Sciatic nerve (tissue), 2 donors: ENCODE results near the gene APOBEC3G. TPM values are rescaled to one million over a fixed set of nuclear protein-coding genes. Genes with fewer than 3 reads are reported as not detected.

ENCODE experiments used
- ATAC-seq: fragments of 200-7000 bp; cut with Tn5 transposase; one replicate; pipeline ENCODE4 v1.9.1; 2020; ENCODE audit warnings: mild to moderate bottlenecking, moderate library complexity
- DNase-seq: peaks from one replicate; pipeline ENCODE4 v3.0.0-alpha.2; 2020; ENCODE audit warnings: low spot score
- intact Hi-C: fragments of 100-400 bp; cut with DNase I; formaldehyde crosslinking; loops from one replicate; pipeline ENCODE4 v1.14.2; 2022
- total RNA-seq: library from RNA; stranded (reverse); fragmentation: NEBNext Ultra II Directional; extraction: Animal tissue kit (Norgen Biotek cat#: 25700); gene quantifications from one replicate; pipeline ENCODE4 v1.2.1, GENCODE V29; 2021
- donor health status: DM: no; HTN: no; CAD: no.
- donor health status: DM: no; HTN: no; CAD: no.

APOBEC3G gene
- total RNA-seq, 1 donor from 2014 or later: 8.9 TPM

- DNase-seq (peak; percentile 59), ATAC-seq (no peak)
- intact Hi-C loops: loop anchor here (5.0 kb wide), 1 partner anchor 267 kb away; no protein-coding TSS in a partner anchor
Measured at GRCh38 chr22:39133871-39134270, 56.8 kb downstream of the APOBEC3G start.

GRCh38 chr22:39134366-39135091, 57.5 kb downstream of the APOBEC3G start:
- intact Hi-C loops: loop anchor here (5.0 kb wide), 1 partner anchor 267 kb away; no protein-coding TSS in a partner anchor
- DNase-seq: peak; percentile 55
- ATAC-seq: no peak

GRCh38 chr22:39135092-39135896, 58.2 kb downstream of the APOBEC3G start:
- intact Hi-C loops: no loop called here
- ATAC-seq (no peak), DNase-seq (peak; percentile 61)

GRCh38 chr22:39136317-39136716, 59.2 kb downstream of the APOBEC3G start:
- intact Hi-C loops: no loop called here
- DNase-seq (peak; percentile 59), ATAC-seq (no peak)

Other genes starting within 250 kb of the APOBEC3G start
- 6.9 TPM for gene NPTXR, start 233.2 kb upstream of the APOBEC3G start, total RNA-seq
- 83.5 TPM for gene CBX6, start 205.1 kb upstream of the APOBEC3G start, total RNA-seq
- gene APOBEC3A, start 119.7 kb upstream of the APOBEC3G start, total RNA-seq: 9.3 TPM
- gene APOBEC3B, start 94.9 kb upstream of the APOBEC3G start, total RNA-seq: 2.2 TPM
- gene APOBEC3C, start 63.0 kb upstream of the APOBEC3G start, total RNA-seq: 25.1 TPM
- 3.9 TPM for gene APOBEC3D, start 56.1 kb upstream of the APOBEC3G start, total RNA-seq
- 12.3 TPM for gene APOBEC3F, start 36.4 kb upstream of the APOBEC3G start, total RNA-seq
- gene APOBEC3H, start 20.0 kb downstream of the APOBEC3G start, total RNA-seq: 1.1 TPM
- gene CBX7, start 75.4 kb downstream of the APOBEC3G start, total RNA-seq: 115 TPM
- 24.2 TPM for gene PDGFB, start 167.7 kb downstream of the APOBEC3G start, total RNA-seq
- 1,341 TPM for gene RPL3, start 242.3 kb downstream of the APOBEC3G start, total RNA-seq